Natural killer cell (primary cell): Measurements from ENCODE around the gene TMEM52B. TPM values are rescaled to one million over a fixed set of nuclear protein-coding genes. Genes with fewer than 3 reads are reported as not detected.

Experiments used
- ATAC-seq, 3 donors: fragments of 150-1000 bp in 2 of 3; fragments of 200-7000 bp in 1 of 3; cut with Tn5 transposase; 1 replicate in 1 of 3; 2 replicates in 2 of 3; pipeline ENCODE4 v1.10.0; 2021; ENCODE audit warnings: mild to moderate bottlenecking in 2 of 3, moderate library complexity in 2 of 3
- DNase-seq, 2 donors: peaks; one replicate each; pipeline versions ENCODE4 v3.0.0 to v3.0.0-alpha.2; 2013 to 2021; ENCODE audit warnings: mixed read lengths in 1 of 2
- H3K27ac ChIP-seq: one replicate; pipeline ENCODE4 v1.5.1; 2013; ENCODE audit warnings: mild to moderate bottlenecking, low read length
- H3K27me3 ChIP-seq: one replicate; pipeline ENCODE4 v1.6.1; 2013; ENCODE audit warnings: low read length; ENCODE audit not compliant: control insufficient read depth, insufficient read depth
- H3K36me3 ChIP-seq: one replicate; pipeline ENCODE4 v1.6.1; 2013; ENCODE audit warnings: low read length; ENCODE audit not compliant: control insufficient read depth, insufficient read depth
- H3K4me1 ChIP-seq: one replicate; pipeline ENCODE4 v1.6.1; 2013; ENCODE audit warnings: low read length; ENCODE audit not compliant: control insufficient read depth, insufficient read depth
- H3K4me3 ChIP-seq: one replicate; pipeline ENCODE4 v1.5.1; 2013; ENCODE audit warnings: low read length
- H3K9me3 ChIP-seq: one replicate; pipeline ENCODE4 v1.6.1; 2013; ENCODE audit warnings: low read length; ENCODE audit not compliant: control insufficient read depth, insufficient read depth
- H3K27ac Mint-ChIP-seq, 2 donors: one replicate each; pipeline ENCODE4 v1.8.0; 2022; ENCODE audit warnings: mild to moderate bottlenecking in 2 of 2, mixed read lengths in 2 of 2, moderate library complexity in 1 of 2
- H3K27me3 Mint-ChIP-seq, 2 donors: one replicate each; pipeline ENCODE4 v1.8.0; 2022; ENCODE audit warnings: low read depth in 2 of 2, mixed read lengths in 2 of 2
- H3K36me3 Mint-ChIP-seq: one replicate; pipeline ENCODE4 v1.8.0; 2022; ENCODE audit warnings: mixed read lengths
- H3K4me1 Mint-ChIP-seq, 2 donors: one replicate each; pipeline ENCODE4 v1.8.0; 2022; ENCODE audit warnings: mixed read lengths in 2 of 2
- H3K4me3 Mint-ChIP-seq: one replicate; pipeline ENCODE4 v1.8.0; 2022; ENCODE audit warnings: mild to moderate bottlenecking, moderate library complexity, mixed read lengths
- H3K9me3 Mint-ChIP-seq, 2 donors: one replicate each; pipeline ENCODE4 v1.8.0; 2022; ENCODE audit warnings: mixed read lengths in 2 of 2
- CTCF ChIP-seq: fragments of 200-600 bp; IDR thresholded peaks from one replicate; pipeline ENCODE4 v1.8.0; 2022; ENCODE audit warnings: antibody characterized with exemption
- WGBS: methylation state at CpG from one replicate; pipeline ENCODE4 v1.1.7; 2013; ENCODE audit warnings: missing lambda C conversion rate; ENCODE audit not compliant: insufficient coverage; 5-methylcytosine and 5-hydroxymethylcytosine counted together
- intact Hi-C: fragments of 100-400 bp; cut with micrococcal nuclease; formaldehyde crosslinking; loops from one replicate; pipeline ENCODE4 v1.14.2; 2022
- total RNA-seq, 4 donors: library from RNA; stranded (reverse); fragments of 120-200 nt in 1 of 4; gene quantifications; one replicate each; pipeline versions ENCODE4 v1.2.3 to v1.2.4, GENCODE V29; 2013 to 2022

The TMEM52B gene
- total RNA-seq, 3 donors from 2014 or later (not counting 1 experiment from before 2014, with no cell fraction given), result 1.5 TPM; not detected in 2

GRCh38 chr12:10160617-10161385 is 18.0 kb upstream of the TMEM52B start:
- no peaks in the 10 kb centered on the region for H3K9me3 Mint-ChIP-seq
- no peak overlapping the region for H3K27ac ChIP-seq
- DNase-seq (no peak), ATAC-seq (no peak)
- TF ChIP-seq CTCF, result no peak
- no peaks in the 10 kb centered on the region for H3K27me3 ChIP-seq
- no peaks in the 10 kb centered on the region for H3K4me1 Mint-ChIP-seq
- no peaks in the 10 kb centered on the region for H3K9me3 ChIP-seq
- peaks cover 7 to 10% of the 10 kb centered on the region in 2 donors for H3K27me3 Mint-ChIP-seq
- H3K36me3 Mint-ChIP-seq, result no peaks in the 10 kb centered on the region
- intact Hi-C loops, result no loop called here
- no peak overlapping the region for H3K4me3 Mint-ChIP-seq
- no peak overlapping the region for H3K27ac Mint-ChIP-seq
- no peaks in the 10 kb centered on the region for H3K36me3 ChIP-seq
- WGBS, result 92% methylated on average over 5 of the region's 7 CpGs
- H3K4me1 ChIP-seq, result no peaks in the 10 kb centered on the region
- H3K4me3 ChIP-seq, result no peak overlapping the region

- peaks cover 3% of the 10 kb centered on the region for H3K4me1 ChIP-seq
Observed at GRCh38 chr12:10163084-10163483, 15.7 kb upstream of the TMEM52B start.

GRCh38 chr12:10165421-10165820 is 13.4 kb upstream of the TMEM52B start:
- Mint-ChIP-seq H3K27me3 (peaks cover 5% of the 10 kb centered on the region in 2 donors), H3K27ac (no peak overlapping the region), H3K4me3 (no peak overlapping the region), H3K4me1 (no peaks in the 10 kb centered on the region), H3K9me3 (no peaks in the 10 kb centered on the region), H3K36me3 (no peaks in the 10 kb centered on the region)
- WGBS, result no CpG with 5 or more reads among the region's 1 CpG
- H3K9me3 ChIP-seq, result no peaks in the 10 kb centered on the region
- peaks cover 3% of the 10 kb centered on the region for H3K4me1 ChIP-seq
- no peak for TF ChIP-seq CTCF
- H3K4me3 ChIP-seq, result no peak overlapping the region
- H3K27ac ChIP-seq, result no peak overlapping the region
- no peaks in the 10 kb centered on the region for H3K36me3 ChIP-seq
- no peaks in the 10 kb centered on the region for H3K27me3 ChIP-seq
- intact Hi-C loops, result no loop called here
- no peak for ATAC-seq
- no peak for DNase-seq

More at GRCh38 chr12:10163084-10163483, 15.7 kb upstream of the TMEM52B start:
- H3K9me3 ChIP-seq, result no peaks in the 10 kb centered on the region
- Mint-ChIP-seq H3K4me3 (no peak overlapping the region), H3K27me3 (peaks cover 0 to 9% of the 10 kb centered on the region in 2 donors), H3K9me3 (no peaks in the 10 kb centered on the region), H3K4me1 (no peaks in the 10 kb centered on the region), H3K36me3 (no peaks in the 10 kb centered on the region), H3K27ac (no peak overlapping the region)
- H3K27ac ChIP-seq, result no peak overlapping the region
- H3K4me3 ChIP-seq, result no peak overlapping the region
- intact Hi-C loops, result no loop called here
- DNase-seq (no peak), ATAC-seq (no peak)
- WGBS, result 32% methylated on average over 3 of the region's 3 CpGs
- no peaks in the 10 kb centered on the region for H3K36me3 ChIP-seq
- H3K27me3 ChIP-seq, result no peaks in the 10 kb centered on the region
- no peak for TF ChIP-seq CTCF

- Histone ChIP-seq H3K4me1 (peaks cover 3% of the 10 kb centered on the region), H3K27ac (no peak overlapping the region), H3K4me3 (no peak overlapping the region), H3K27me3 (no peaks in the 10 kb centered on the region), H3K9me3 (no peaks in the 10 kb centered on the region), H3K36me3 (no peaks in the 10 kb centered on the region)
- Mint-ChIP-seq H3K9me3 (no peaks in the 10 kb centered on the region), H3K27me3 (peaks cover 18 to 27% of the 10 kb centered on the region in 2 donors), H3K4me3 (no peak overlapping the region), H3K27ac (no peak overlapping the region), H3K4me1 (no peaks in the 10 kb centered on the region), H3K36me3 (no peaks in the 10 kb centered on the region)
- TF ChIP-seq CTCF, result no peak
- DNase-seq (no peak), ATAC-seq (peak in 2 of 3 donors; percentile 15 to 35)
- intact Hi-C loops, result no loop called here
- 62% methylated on average over 4 of the region's 5 CpGs for WGBS
Observed at GRCh38 chr12:10167599-10167998, 11.2 kb upstream of the TMEM52B start.
